Adrenal gland (tissue), 5 donors: ENCODE data around the gene CCL19.

Experiments used
- POLR2A ChIP-seq, 2 donors: fragments of 450-650 bp; IDR thresholded peaks; one replicate each; pipeline ENCODE4 v1.6.1; 2017; ENCODE audit warnings: antibody characterized with exemption in 2 of 2, mild to moderate bottlenecking in 2 of 2, moderate library complexity in 1 of 2
- TF ChIP-seq, protein P1 (sequence below), 6 experiments: fragments of 450-650 bp in 4 of 6; fragments of 200-600 bp in 2 of 6; sonication (generic) in 1 of 6; IDR thresholded peaks; 1 replicate in 5 of 6; 2 replicates in 1 of 6; pipeline versions ENCODE4 v1.5.1 to v1.8.0; 2016 to 2021; ENCODE audit warnings: antibody characterized with exemption in 6 of 6, mild to moderate bottlenecking in 2 of 6, moderate library complexity in 1 of 6
- donor health status: DM: no; HTN: no; CAD: no.

DNA sequence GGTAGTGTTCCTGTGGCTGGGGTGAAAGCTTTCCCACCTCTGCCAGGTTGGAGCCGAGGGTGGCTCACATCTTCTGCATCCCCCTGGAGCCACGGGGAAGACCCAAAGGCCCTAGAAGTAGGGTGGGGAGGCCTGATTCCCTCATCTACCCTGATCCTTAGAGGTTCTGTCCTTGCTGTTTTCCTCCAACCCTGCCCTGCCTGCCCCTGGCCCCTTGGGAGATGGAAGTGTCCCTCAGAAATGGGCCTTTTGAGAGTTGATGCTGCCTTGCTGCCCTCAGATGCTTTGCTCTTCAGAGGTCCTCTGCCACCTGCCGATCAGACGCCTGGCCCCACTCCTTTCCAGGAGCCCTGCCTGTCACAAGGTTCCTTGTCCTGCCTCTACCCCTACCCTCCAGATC lies 6.3 kb downstream of the CCL19 start:
- TF ChIP-seq POLR2A (IDR thresholded peaks at IDR 0.05), result no peak
- TF ChIP-seq, protein P1, sequence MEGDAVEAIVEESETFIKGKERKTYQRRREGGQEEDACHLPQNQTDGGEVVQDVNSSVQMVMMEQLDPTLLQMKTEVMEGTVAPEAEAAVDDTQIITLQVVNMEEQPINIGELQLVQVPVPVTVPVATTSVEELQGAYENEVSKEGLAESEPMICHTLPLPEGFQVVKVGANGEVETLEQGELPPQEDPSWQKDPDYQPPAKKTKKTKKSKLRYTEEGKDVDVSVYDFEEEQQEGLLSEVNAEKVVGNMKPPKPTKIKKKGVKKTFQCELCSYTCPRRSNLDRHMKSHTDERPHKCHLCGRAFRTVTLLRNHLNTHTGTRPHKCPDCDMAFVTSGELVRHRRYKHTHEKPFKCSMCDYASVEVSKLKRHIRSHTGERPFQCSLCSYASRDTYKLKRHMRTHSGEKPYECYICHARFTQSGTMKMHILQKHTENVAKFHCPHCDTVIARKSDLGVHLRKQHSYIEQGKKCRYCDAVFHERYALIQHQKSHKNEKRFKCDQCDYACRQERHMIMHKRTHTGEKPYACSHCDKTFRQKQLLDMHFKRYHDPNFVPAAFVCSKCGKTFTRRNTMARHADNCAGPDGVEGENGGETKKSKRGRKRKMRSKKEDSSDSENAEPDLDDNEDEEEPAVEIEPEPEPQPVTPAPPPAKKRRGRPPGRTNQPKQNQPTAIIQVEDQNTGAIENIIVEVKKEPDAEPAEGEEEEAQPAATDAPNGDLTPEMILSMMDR (IDR thresholded peaks at IDR 0.05), result no peak
